Measurements from ENCODE around the gene RBPJ. TPM values are rescaled to one million over a fixed set of nuclear protein-coding genes. Genes with fewer than 3 reads are reported as not detected.
A peak's percentile ranks its signal among the peaks of the same experiment; 100 is the strongest.

Gene RBPJ
- total and polyA plus RNA-seq, 2 of the 8 experiments (the other 6 are each of a cell fraction or from before 2014, with no cell fraction given) = 65.5 to 217 TPM

GRCh38 chr4:26272654-26273615 lies 47.9 kb upstream of the RBPJ start:
- no peaks in the 10 kb centered on the region for H3K23me2 ChIP-seq (ENCODE audit: low read depth, low read length)
- CTCF ChIA-PET (ENCODE audit: partially characterized antibody) = interaction anchor here (0.6 to 1.2 kb wide), 3 partner anchors 12 to 188 kb away, joined by 3 read pairs; no protein-coding TSS in a partner anchor
- no peak overlapping the region for H3K9ac ChIP-seq (replicated peaks in 1 of 4; ENCODE audit: extremely low read depth in 1 of 4, low read depth in 3 of 4, low read length in 3 of 4)
- no peak overlapping the region for H2BK20ac ChIP-seq (ENCODE audit: low read length)
- H4K20me1 ChIP-seq (replicated peaks in 1 of 2; ENCODE audit: control insufficient read depth in 1 of 2, insufficient read depth in 2 of 2, low read length in 2 of 2) = no peaks in the 10 kb centered on the region
- no peak overlapping the region for H3K18ac ChIP-seq (ENCODE audit: extremely low read depth, low read length)
- no peak overlapping the region for H4K5ac ChIP-seq (ENCODE audit: insufficient read length, low read depth, low read length)
- no peaks in the 10 kb centered on the region for H3K36me3 ChIP-seq (ENCODE audit: control insufficient read depth in 2 of 4, insufficient read depth in 4 of 4, low read length in 3 of 4)
- H2BK15ac ChIP-seq (ENCODE audit: low read length) = no peak overlapping the region
- no peak overlapping the region for H3K4ac ChIP-seq (replicated peaks; ENCODE audit: insufficient read length, low read depth, low read length)
- H2BK5ac ChIP-seq (ENCODE audit: low read depth, low read length) = no peak overlapping the region
- H3K4me2 ChIP-seq (ENCODE audit: insufficient read depth in 1 of 2, low read depth in 2 of 2, low read length in 2 of 2) = no peak overlapping the region
- WGBS, 2 experiments (ENCODE audit: extremely low coverage in 1 of 2, insufficient coverage in 1 of 2, insufficient read length in 1 of 2, insufficient replicate concordance in 2 of 2, low coverage in 1 of 2, low lambda C conversion rate in 2 of 2, missing lambda C conversion rate in 1 of 2) = 87% methylated on average over 10 of the region's 10 CpGs; no CpG with 5 or more reads in 1 of the 2 experiments
- no peaks in the 10 kb centered on the region for H3K27me3 ChIP-seq (replicated peaks in 1 of 4; ENCODE audit: control insufficient read depth in 3 of 4, extremely low read depth in 1 of 4, insufficient read depth in 3 of 4, low read length in 3 of 4)
- H2AK5ac ChIP-seq (ENCODE audit: low read depth, low read length) = no peak overlapping the region
- H3K79me1 ChIP-seq (ENCODE audit: low read depth, low read length) = no peaks in the 10 kb centered on the region; the same call in 1 of the 2 replicates
- H3K56ac ChIP-seq (replicated peaks; ENCODE audit: insufficient read length, low read depth, low read length) = no peak overlapping the region
- H4K91ac ChIP-seq (replicated peaks; ENCODE audit: insufficient read length, low read length) = no peak overlapping the region
- H4K8ac ChIP-seq (ENCODE audit: extremely low read depth, insufficient read depth, low read length) = no peak overlapping the region
- no peaks in the 10 kb centered on the region for H3K9me3 ChIP-seq (ENCODE audit: insufficient read depth in 2 of 2, low read depth in 1 of 2, low read length in 1 of 2)
- POLR2A ChIA-PET (ENCODE audit: partially characterized antibody) = interaction anchor here (1.1 kb wide), 1 partner anchor 46 kb away, joined by 3 read pairs; no protein-coding TSS in a partner anchor
- FAIRE-seq (no peak), DNase-seq (ENCODE audit: low read depth in 1 of 2, low spot score in 2 of 2) (no peak)
- H2BK12ac ChIP-seq (ENCODE audit: low read depth, low read length) = no peak overlapping the region
- H3K23ac ChIP-seq (ENCODE audit: insufficient read length) = no peak overlapping the region
- H3K4me3 ChIP-seq (ENCODE audit: extremely low read depth in 1 of 4, insufficient read depth in 2 of 4, low read depth in 3 of 4, low read length in 4 of 4) = no peak overlapping the region
- no peak overlapping the region for H2BK120ac ChIP-seq (replicated peaks; ENCODE audit: low read depth, low read length)
- peaks cover 0 to 14% (median 3%) of the 10 kb centered on the region in 4 experiments; a peak in 3 of 7 replicates for H3K4me1 ChIP-seq (replicated peaks in 1 of 4; ENCODE audit: control insufficient read depth in 3 of 4, insufficient read depth in 4 of 4, low read length in 3 of 4)
- no peaks in the 10 kb centered on the region for H3K79me2 ChIP-seq (ENCODE audit: control insufficient read depth in 1 of 2, insufficient read depth in 2 of 2, low read length in 2 of 2)
- H3K14ac ChIP-seq (ENCODE audit: insufficient read length) = no peak overlapping the region
- H3K27ac ChIP-seq (ENCODE audit: low read depth, low read length) = no peak overlapping the region
- H2AFZ ChIP-seq (ENCODE audit: low read length) = peak overlapping the region; percentile 28
- TF ChIP-seq CBX5 (IDR thresholded peaks at IDR 0.05; ENCODE audit: low read depth, low read length) (no peak), HDAC6 (IDR thresholded peaks at IDR 0.05; ENCODE audit: low read depth, low read length) (no peak), TBP (IDR thresholded peaks at IDR 0.05; ENCODE audit: low read depth, low read length) (no peak), RBBP5 (IDR thresholded peaks at IDR 0.05; ENCODE audit: borderline replicate concordance, low read depth, low read length) (no peak), SP4 (IDR thresholded peaks at IDR 0.05; ENCODE audit: low read length) (no peak), SUZ12 (IDR thresholded peaks at IDR 0.05; ENCODE audit: low read length) (no peak), POLR2AphosphoS5 (IDR thresholded peaks at IDR 0.05; ENCODE audit: low read depth, low read length) (no peak), EZH2 (IDR thresholded peaks at IDR 0.05; ENCODE audit: low read depth, low read length, severe bottlenecking) (no peak), SP2 (IDR thresholded peaks at IDR 0.05; ENCODE audit: low read length) (no peak), RAD21 (IDR thresholded peaks at IDR 0.05 in 1 of 2, conservative IDR thresholded peaks at IDR 0.05 in 1 of 2; ENCODE audit: low read depth in 2 of 2, low read length in 2 of 2) (no peak), TAF7 (optimal IDR thresholded peaks at IDR 0.05; ENCODE audit: borderline replicate concordance, low read depth, low read length) (no peak)

Measured in H1 (cell line).